Brain microvascular endothelial cell (primary cell): ENCODE measurements around the gene CXCL12.

Experiments
- DNase-seq: peaks from one replicate; pipeline ENCODE4 v3.0.0-alpha.2; 2020
- H3K27ac ChIP-seq: fragments of 250-450 bp; sonication (Bioruptor Pico); 2 replicates; pipeline ENCODE4 v1.5.1; 2020; ENCODE audit warnings: mild to moderate bottlenecking, moderate library complexity
- H3K27me3 ChIP-seq: fragments of 250-450 bp; sonication (Bioruptor Pico); replicated peaks from 2 replicates; pipeline ENCODE4 v1.5.1; 2020; ENCODE audit warnings: mild to moderate bottlenecking
- H3K36me3 ChIP-seq: fragments of 250-450 bp; sonication (Bioruptor Pico); replicated peaks from 2 replicates; pipeline ENCODE4 v1.5.1; 2020; ENCODE audit warnings: mild to moderate bottlenecking
- H3K4me3 ChIP-seq: 2 replicates; pipeline ENCODE4 v1.5.1; 2011; ENCODE audit warnings: low read depth, mild to moderate bottlenecking, control low read depth, low read length, moderate library complexity
- in situ Hi-C: cut with HindIII; loops from 2 replicates; pipeline ENCODE4 v1.10.0; 2017; ENCODE audit warnings: low sequenced_read_pairs, low pct_ligation_motif_present
- TF ChIP-seq, protein P1 (sequence below): IDR thresholded peaks from 2 replicates; pipeline ENCODE4 v1.5.1; 2011; ENCODE audit warnings: low read depth, mild to moderate bottlenecking, moderate library complexity, low read length, control low read depth, inconsistent platforms; ENCODE audit errors: missing control alignments

CXCL12 gene

DNA sequence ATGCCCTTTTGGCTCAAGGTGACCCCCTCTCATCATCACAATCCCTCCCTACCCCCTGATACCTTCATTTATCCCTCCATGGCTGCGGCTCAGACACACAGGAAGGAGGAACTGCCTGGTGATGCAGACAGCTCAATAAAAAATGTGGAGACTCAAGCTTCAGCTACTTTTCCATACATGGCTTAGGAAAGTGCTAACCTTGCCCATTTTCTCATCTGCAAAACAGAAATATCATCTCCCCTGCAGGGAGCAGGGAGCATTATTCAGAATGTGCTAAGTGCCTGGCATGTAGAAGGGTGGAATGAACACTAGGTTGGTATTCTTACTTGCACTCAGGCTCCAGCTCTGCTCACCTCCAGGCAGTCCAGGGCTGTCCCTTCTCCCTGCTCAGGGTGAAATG, 23.8 kb downstream of the CXCL12 start:
- no peak overlapping the region for H3K27ac ChIP-seq
- no peaks in the 10 kb centered on the region for H3K36me3 ChIP-seq
- H3K27me3 ChIP-seq: no peaks in the 10 kb centered on the region
- TF ChIP-seq, protein P1, sequence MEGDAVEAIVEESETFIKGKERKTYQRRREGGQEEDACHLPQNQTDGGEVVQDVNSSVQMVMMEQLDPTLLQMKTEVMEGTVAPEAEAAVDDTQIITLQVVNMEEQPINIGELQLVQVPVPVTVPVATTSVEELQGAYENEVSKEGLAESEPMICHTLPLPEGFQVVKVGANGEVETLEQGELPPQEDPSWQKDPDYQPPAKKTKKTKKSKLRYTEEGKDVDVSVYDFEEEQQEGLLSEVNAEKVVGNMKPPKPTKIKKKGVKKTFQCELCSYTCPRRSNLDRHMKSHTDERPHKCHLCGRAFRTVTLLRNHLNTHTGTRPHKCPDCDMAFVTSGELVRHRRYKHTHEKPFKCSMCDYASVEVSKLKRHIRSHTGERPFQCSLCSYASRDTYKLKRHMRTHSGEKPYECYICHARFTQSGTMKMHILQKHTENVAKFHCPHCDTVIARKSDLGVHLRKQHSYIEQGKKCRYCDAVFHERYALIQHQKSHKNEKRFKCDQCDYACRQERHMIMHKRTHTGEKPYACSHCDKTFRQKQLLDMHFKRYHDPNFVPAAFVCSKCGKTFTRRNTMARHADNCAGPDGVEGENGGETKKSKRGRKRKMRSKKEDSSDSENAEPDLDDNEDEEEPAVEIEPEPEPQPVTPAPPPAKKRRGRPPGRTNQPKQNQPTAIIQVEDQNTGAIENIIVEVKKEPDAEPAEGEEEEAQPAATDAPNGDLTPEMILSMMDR: no peak
- DNase-seq: no peak
- no peak overlapping the region for H3K4me3 ChIP-seq
- in situ Hi-C loops: no loop called here

DNA sequence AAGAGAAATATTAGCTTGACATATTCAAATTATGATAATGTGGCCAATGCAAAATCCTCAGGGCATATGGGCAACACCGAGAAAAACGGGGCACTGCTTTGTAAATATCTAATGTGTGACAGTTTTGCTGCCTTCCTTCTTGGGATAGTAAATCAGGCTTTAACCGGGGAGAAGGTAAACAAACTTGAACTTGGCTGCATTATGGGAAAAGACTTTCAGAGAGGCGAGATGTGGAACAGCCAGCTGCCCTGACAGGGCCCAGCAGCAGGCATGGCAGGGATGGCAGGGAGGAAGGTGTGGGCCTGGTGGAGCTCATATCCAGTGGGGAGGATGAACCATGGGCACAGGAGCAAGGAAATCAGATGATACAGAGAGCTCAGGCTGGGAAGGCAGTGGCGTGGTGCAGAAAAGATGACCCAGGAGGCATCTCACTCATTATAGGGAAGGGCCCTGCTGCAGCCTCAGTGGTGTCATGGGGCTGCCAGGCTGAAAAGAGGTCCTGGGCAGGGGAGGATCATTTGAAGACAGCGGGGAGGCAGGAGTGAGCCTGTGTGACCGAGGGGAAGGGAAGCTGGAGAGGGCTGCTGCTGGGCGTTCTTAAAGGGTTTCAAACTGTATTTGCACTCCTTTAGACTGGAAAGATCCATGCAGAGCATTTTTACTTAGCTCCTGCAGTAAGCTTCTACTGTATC, 26.7 kb downstream of the CXCL12 start:
- Histone ChIP-seq H3K36me3 (no peaks in the 10 kb centered on the region), H3K27ac (no peak overlapping the region), H3K27me3 (no peaks in the 10 kb centered on the region), H3K4me3 (no peak overlapping the region)
- TF ChIP-seq, protein P1: no peak
- in situ Hi-C loops: no loop called here
- DNase-seq: no peak

DNA sequence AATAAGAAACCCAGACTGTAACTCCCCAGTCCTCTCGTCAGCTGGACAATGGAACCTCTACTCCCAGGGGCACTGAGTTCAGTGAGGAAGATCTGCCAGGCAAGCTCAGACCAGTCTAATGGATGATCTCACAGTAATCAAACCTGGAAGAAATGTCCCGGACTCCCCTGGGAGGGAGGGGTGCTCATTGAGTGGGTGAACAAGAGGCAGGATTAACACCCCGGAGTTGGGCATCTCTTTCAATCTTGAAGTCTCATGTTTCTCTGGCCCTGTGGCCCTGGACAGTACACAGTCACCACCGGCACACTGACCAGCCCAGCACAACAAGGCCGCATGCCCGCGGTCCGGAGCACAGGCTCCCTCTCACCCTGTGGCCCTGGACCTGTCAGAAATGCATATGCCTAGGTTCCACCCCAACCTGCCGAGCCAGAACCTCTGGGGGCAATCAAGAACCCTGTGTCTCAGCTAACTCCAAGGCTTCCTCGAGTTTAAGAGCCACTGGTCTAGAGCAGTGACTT, 27.8 kb downstream of the CXCL12 start:
- Histone ChIP-seq H3K36me3 (no peaks in the 10 kb centered on the region), H3K27me3 (no peaks in the 10 kb centered on the region), H3K4me3 (no peak overlapping the region), H3K27ac (no peak overlapping the region)
- in situ Hi-C loops: no loop called here
- TF ChIP-seq, protein P1: no peak
- no peak for DNase-seq

DNA sequence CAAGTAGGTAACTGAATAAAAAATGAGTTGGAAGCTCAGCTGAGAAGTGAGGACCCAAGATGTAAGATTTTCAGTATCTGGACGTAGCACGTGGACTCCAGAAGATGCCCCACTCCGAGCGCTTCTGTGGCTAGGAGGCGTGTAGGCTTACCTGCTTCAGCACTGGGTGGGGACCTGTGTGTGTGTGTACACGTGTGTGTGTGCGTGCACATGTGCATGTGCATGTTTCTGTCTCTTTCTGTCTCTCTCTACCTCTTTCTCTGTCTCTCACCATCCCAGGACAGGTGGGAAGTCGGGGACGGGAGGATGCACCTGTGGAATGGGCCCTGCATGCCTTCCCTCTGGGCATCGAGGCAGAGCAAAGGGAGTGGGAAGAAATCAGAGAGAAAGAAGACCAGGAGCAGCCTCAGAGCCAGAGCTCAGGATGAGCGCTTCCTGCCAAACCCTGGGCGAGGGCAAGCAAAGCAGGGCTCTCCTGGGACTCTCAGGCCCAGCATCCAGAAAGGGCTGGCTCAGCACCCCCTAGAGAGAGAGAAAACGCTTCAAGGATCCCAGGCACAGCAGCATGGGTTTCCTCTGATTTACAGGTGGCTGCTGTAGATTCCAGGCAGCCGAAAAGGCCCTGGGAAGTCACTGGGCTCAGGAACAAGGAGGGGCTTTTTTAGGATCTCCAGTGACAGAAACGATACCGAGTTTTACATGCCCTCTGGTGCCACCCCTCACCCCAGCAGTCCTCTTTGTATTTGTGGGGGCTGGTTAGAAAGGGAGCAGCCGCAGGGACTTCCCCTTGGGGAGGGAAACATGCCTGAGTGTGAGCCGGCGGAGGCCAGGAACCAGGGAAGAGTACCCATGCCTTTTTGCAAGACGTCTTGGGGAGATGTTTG, 28.5 kb downstream of the CXCL12 start:
- no peaks in the 10 kb centered on the region for H3K36me3 ChIP-seq
- H3K27ac ChIP-seq: no peak overlapping the region
- no peak overlapping the region for H3K4me3 ChIP-seq
- DNase-seq: no peak
- in situ Hi-C loops: no loop called here
- TF ChIP-seq, protein P1: no peak
- H3K27me3 ChIP-seq: no peaks in the 10 kb centered on the region

DNA sequence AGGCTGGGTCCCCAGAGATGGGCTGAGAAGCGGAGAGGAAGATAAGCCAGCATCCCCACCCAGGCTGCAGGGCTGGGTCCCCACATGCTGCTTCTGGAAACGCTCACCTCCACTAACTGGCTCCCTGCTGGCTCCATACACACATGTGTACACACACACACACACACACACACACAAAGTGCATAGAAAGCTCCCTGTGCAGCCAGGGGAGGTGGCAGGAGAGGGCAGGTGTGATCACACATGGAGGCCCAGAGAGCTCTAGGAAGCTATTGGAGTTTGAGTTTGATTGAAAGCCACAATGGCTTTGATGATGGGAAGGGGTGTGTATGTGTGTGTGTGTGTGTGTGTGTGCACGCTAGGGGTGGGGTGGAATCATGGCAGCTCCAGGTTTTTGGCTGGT, 29.3 kb downstream of the CXCL12 start:
- Histone ChIP-seq H3K27ac (no peak overlapping the region), H3K36me3 (no peaks in the 10 kb centered on the region), H3K27me3 (no peaks in the 10 kb centered on the region), H3K4me3 (no peak overlapping the region)
- in situ Hi-C loops: no loop called here
- DNase-seq: no peak
- TF ChIP-seq, protein P1: no peak
